ENCODE data around the gene AKAP7.
"Not testable (repeated sequence)": the region's sequence is repeated elsewhere in the genome, so short reads cannot be mapped to it uniquely, and the experiment has no call there.

AKAP7 gene

GRCh38 chr6:131258816-131259476 is 123.7 kb downstream of the AKAP7 start:
- Histone ChIP-seq H3K4me3 (ENCODE audit: low read length) (no peak overlapping the region), H3K9ac (ENCODE audit: low read length) (no peak overlapping the region), H3K4me1 (ENCODE audit: control insufficient read depth, low read depth, low read length) (peaks cover 13% of the 10 kb centered on the region), H3K9me3 (ENCODE audit: control insufficient read depth, low read depth, low read length) (peaks cover 5% of the 10 kb centered on the region), H3K27ac (ENCODE audit: low read length) (no peak overlapping the region), H3K27me3 (ENCODE audit: control insufficient read depth, insufficient read depth, low read length) (no peaks in the 10 kb centered on the region), H3K36me3 (ENCODE audit: control insufficient read depth, low read depth, low read length) (no peaks in the 10 kb centered on the region)

DNA sequence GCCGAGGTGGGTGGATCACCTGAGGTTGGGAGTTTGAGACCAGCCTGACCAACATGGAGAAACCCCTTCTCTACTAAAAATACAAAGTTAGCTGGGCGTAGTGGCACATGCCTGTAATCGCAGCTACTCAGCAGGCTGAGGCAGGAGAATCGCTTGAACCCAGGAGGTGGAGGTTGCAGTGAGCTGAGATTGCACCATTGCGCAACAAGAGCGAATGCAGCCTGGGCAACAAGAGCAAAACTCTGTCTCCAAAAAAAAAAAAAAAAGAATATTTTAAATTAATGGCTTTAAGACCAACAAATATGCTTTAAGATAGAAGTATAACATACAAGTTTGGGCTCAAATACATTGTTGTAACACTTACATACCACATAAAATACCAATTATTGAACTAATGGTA is 125.7 kb downstream of the AKAP7 start:
- H3K4me1 ChIP-seq (ENCODE audit: control insufficient read depth, low read depth, low read length); H3K36me3 ChIP-seq (ENCODE audit: control insufficient read depth, low read depth, low read length); H3K4me3 ChIP-seq (ENCODE audit: low read length); H3K27me3 ChIP-seq (ENCODE audit: control insufficient read depth, insufficient read depth, low read length); H3K9me3 ChIP-seq (ENCODE audit: control insufficient read depth, low read depth, low read length); H3K27ac ChIP-seq (ENCODE audit: low read length); H3K9ac ChIP-seq (ENCODE audit: low read length): not testable (repeated sequence)

GRCh38 chr6:131262060-131262459 is 126.8 kb downstream of the AKAP7 start:
- H3K27ac ChIP-seq (ENCODE audit: low read length), result no peak overlapping the region
- H3K4me3 ChIP-seq (ENCODE audit: low read length), result no peak overlapping the region

GRCh38 chr6:131265939-131266338 is 130.7 kb downstream of the AKAP7 start:
- Histone ChIP-seq H3K36me3 (ENCODE audit: control insufficient read depth, low read depth, low read length) (no peaks in the 10 kb centered on the region), H3K4me1 (ENCODE audit: control insufficient read depth, low read depth, low read length) (no peaks in the 10 kb centered on the region), H3K9me3 (ENCODE audit: control insufficient read depth, low read depth, low read length) (peaks cover 9% of the 10 kb centered on the region), H3K27ac (ENCODE audit: low read length) (no peak overlapping the region), H3K4me3 (ENCODE audit: low read length) (no peak overlapping the region), H3K27me3 (ENCODE audit: control insufficient read depth, insufficient read depth, low read length) (no peaks in the 10 kb centered on the region), H3K9ac (ENCODE audit: low read length) (no peak overlapping the region)

More at GRCh38 chr6:131262060-131262459, 126.8 kb downstream of the AKAP7 start:
- H3K4me1 ChIP-seq (ENCODE audit: control insufficient read depth, low read depth, low read length), result peaks cover 6% of the 10 kb centered on the region
- no peaks in the 10 kb centered on the region for H3K36me3 ChIP-seq (ENCODE audit: control insufficient read depth, low read depth, low read length)
- H3K9me3 ChIP-seq (ENCODE audit: control insufficient read depth, low read depth, low read length), result peaks cover 5% of the 10 kb centered on the region
- H3K27me3 ChIP-seq (ENCODE audit: control insufficient read depth, insufficient read depth, low read length), result no peaks in the 10 kb centered on the region
- no peak overlapping the region for H3K9ac ChIP-seq (ENCODE audit: low read length)

DNA sequence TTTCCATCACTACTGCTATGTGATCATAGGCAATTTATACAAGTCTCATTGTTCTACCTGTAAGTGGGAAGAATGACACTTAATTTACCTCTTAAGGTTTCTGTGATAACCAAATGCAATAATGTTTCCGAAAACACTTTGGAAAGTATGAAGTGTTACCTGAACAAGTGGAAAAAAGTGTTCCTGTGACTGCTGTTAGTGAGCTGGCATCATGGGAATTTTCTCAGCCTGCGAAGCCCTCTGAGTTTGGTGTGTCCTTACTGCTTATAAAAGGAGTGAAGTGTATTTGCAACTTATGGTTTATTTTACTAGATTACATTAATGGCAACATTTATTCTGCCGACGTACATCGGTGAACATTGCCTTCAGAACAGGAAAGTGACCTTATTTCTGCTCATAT is 133.0 kb downstream of the AKAP7 start:
- H3K4me3 ChIP-seq (ENCODE audit: low read length), result no peak overlapping the region
- H3K27ac ChIP-seq (ENCODE audit: low read length), result no peak overlapping the region
- no peaks in the 10 kb centered on the region for H3K36me3 ChIP-seq (ENCODE audit: control insufficient read depth, low read depth, low read length)
- H3K9ac ChIP-seq (ENCODE audit: low read length), result no peak overlapping the region
- H3K4me1 ChIP-seq (ENCODE audit: control insufficient read depth, low read depth, low read length), result no peaks in the 10 kb centered on the region
- H3K9me3 ChIP-seq (ENCODE audit: control insufficient read depth, low read depth, low read length), result peaks cover 7% of the 10 kb centered on the region
- no peaks in the 10 kb centered on the region for H3K27me3 ChIP-seq (ENCODE audit: control insufficient read depth, insufficient read depth, low read length)

GRCh38 chr6:131269565-131270391 is 134.5 kb downstream of the AKAP7 start:
- Histone ChIP-seq H3K4me1 (ENCODE audit: control insufficient read depth, low read depth, low read length) (no peaks in the 10 kb centered on the region), H3K9me3 (ENCODE audit: control insufficient read depth, low read depth, low read length) (peaks cover 7% of the 10 kb centered on the region), H3K4me3 (ENCODE audit: low read length) (no peak overlapping the region), H3K36me3 (ENCODE audit: control insufficient read depth, low read depth, low read length) (no peaks in the 10 kb centered on the region), H3K27ac (ENCODE audit: low read length) (no peak overlapping the region), H3K27me3 (ENCODE audit: control insufficient read depth, insufficient read depth, low read length) (no peaks in the 10 kb centered on the region), H3K9ac (ENCODE audit: low read length) (no peak overlapping the region)

DNA sequence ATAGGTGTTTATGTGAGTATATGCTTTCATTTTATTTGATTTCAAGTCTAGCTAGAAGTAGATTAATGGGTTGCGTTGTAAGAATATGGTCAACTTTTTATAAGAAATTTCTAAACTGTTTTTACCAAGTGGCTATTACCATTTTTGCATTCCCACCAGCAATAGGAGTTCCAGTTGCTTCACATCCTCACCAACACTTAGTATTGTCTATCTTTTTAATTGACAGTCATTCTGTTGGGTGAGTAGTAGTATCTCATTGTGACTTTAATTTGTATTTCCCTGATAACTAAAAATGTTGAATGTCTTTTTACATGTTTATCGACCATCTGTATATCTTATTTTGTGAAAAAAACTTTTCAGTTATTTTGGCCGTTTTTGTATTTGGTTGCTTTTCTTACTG is 135.3 kb downstream of the AKAP7 start:
- Histone ChIP-seq H3K36me3 (ENCODE audit: control insufficient read depth, low read depth, low read length) (no peaks in the 10 kb centered on the region), H3K27ac (ENCODE audit: low read length) (no peak overlapping the region), H3K27me3 (ENCODE audit: control insufficient read depth, insufficient read depth, low read length) (no peaks in the 10 kb centered on the region), H3K4me1 (ENCODE audit: control insufficient read depth, low read depth, low read length) (no peaks in the 10 kb centered on the region), H3K9ac (ENCODE audit: low read length) (no peak overlapping the region), H3K9me3 (ENCODE audit: control insufficient read depth, low read depth, low read length) (peaks cover 7% of the 10 kb centered on the region), H3K4me3 (ENCODE audit: low read length) (no peak overlapping the region)

GRCh38 chr6:131275273-131275672 is 140.0 kb downstream of the AKAP7 start:
- H3K27ac ChIP-seq (ENCODE audit: low read length), result no peak overlapping the region
- H3K4me3 ChIP-seq (ENCODE audit: low read length), result no peak overlapping the region
- no peaks in the 10 kb centered on the region for H3K36me3 ChIP-seq (ENCODE audit: control insufficient read depth, low read depth, low read length)
- H3K4me1 ChIP-seq (ENCODE audit: control insufficient read depth, low read depth, low read length), result no peaks in the 10 kb centered on the region
- H3K9me3 ChIP-seq (ENCODE audit: control insufficient read depth, low read depth, low read length), result peaks cover 7% of the 10 kb centered on the region
- H3K27me3 ChIP-seq (ENCODE audit: control insufficient read depth, insufficient read depth, low read length), result no peaks in the 10 kb centered on the region
- no peak overlapping the region for H3K9ac ChIP-seq (ENCODE audit: low read length)

GRCh38 chr6:131277591-131277990 is 142.3 kb downstream of the AKAP7 start:
- H3K4me1 ChIP-seq (ENCODE audit: control insufficient read depth, low read depth, low read length), result peaks cover 16% of the 10 kb centered on the region
- H3K9ac ChIP-seq (ENCODE audit: low read length), result no peak overlapping the region
- no peak overlapping the region for H3K27ac ChIP-seq (ENCODE audit: low read length)
- no peak overlapping the region for H3K4me3 ChIP-seq (ENCODE audit: low read length)
- H3K27me3 ChIP-seq (ENCODE audit: control insufficient read depth, insufficient read depth, low read length), result no peaks in the 10 kb centered on the region
- no peaks in the 10 kb centered on the region for H3K36me3 ChIP-seq (ENCODE audit: control insufficient read depth, low read depth, low read length)
- H3K9me3 ChIP-seq (ENCODE audit: control insufficient read depth, low read depth, low read length), result no peaks in the 10 kb centered on the region

DNA sequence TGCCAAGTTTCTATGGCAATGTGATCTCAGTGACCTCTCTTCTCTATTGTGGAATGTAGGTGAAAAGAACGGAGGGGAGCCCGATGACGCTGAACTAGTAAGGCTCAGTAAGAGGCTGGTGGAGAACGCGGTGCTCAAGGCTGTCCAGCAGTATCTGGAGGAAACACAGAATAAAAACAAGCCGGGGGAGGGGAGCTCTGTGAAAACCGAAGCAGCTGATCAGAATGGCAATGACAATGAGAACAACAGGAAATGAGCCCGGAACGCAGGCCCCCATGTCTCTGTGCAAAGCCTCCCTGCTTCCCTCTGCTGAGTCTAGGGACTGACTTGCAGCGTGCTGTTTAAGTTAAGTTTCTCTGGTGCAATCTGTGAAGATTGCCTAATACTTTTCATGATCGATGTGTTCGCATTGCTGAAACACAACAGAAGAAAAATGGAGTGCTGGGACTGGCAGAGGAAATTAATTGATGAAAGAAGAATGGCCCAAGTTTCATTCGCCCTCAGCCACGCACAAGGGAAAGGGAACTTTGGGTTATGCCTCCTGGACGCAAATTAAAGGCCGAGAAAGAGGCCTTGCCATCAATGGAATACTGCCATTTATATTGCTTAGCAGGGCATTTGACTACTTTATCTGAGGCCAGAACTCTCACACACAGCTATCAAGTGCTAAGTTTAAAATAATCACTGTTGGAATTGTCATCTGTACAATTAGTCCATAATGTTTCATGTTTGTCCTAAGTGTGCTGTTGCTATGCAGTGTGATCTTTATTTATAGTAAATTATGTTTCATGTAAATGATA is 146.4 kb downstream of the AKAP7 start:
- Histone ChIP-seq H3K36me3 (ENCODE audit: control insufficient read depth, low read depth, low read length) (no peaks in the 10 kb centered on the region), H3K27me3 (ENCODE audit: control insufficient read depth, insufficient read depth, low read length) (no peaks in the 10 kb centered on the region), H3K27ac (ENCODE audit: low read length) (peak overlapping the region; percentile 43), H3K9ac (ENCODE audit: low read length) (peak overlapping the region; percentile 25), H3K4me1 (ENCODE audit: control insufficient read depth, low read depth, low read length) (peaks cover 23% of the 10 kb centered on the region), H3K9me3 (ENCODE audit: control insufficient read depth, low read depth, low read length) (no peaks in the 10 kb centered on the region), H3K4me3 (ENCODE audit: low read length) (peak overlapping the region; percentile 28)

DNA sequence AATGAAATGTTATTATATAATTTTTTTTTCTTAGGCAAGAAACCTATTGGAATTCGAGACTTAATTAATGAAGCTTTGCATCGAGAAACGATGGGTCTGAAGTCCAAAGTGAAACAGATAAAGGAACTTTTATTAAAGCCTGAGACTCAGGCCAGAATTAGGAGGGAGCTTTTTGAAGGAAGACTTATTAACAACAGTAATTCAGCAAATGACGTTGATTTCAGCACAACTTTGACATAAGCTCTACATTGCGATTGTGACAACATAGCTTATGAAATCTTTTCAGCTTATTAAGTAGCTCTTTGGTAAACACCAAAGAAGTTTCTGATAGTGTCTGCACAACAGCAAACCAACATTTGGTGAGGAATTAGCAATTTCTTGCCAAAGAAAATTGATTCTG is 147.1 kb downstream of the AKAP7 start:
- Histone ChIP-seq H3K27ac (ENCODE audit: low read length) (no peak overlapping the region), H3K4me1 (ENCODE audit: control insufficient read depth, low read depth, low read length) (peaks cover 23% of the 10 kb centered on the region), H3K4me3 (ENCODE audit: low read length) (no peak overlapping the region), H3K9me3 (ENCODE audit: control insufficient read depth, low read depth, low read length) (no peaks in the 10 kb centered on the region), H3K27me3 (ENCODE audit: control insufficient read depth, insufficient read depth, low read length) (no peaks in the 10 kb centered on the region), H3K9ac (ENCODE audit: low read length) (no peak overlapping the region), H3K36me3 (ENCODE audit: control insufficient read depth, low read depth, low read length) (no peaks in the 10 kb centered on the region)
